NT2/D1 (cell line): ENCODE data around the gene OPCML.

ENCODE experiments used
- SUZ12 ChIP-seq: IDR thresholded peaks from 2 replicates; pipeline ENCODE4 v1.6.1; 2011; ENCODE audit not compliant: insufficient read length, insufficient read depth; ENCODE audit errors: extremely low read depth
- YY1 ChIP-seq: IDR thresholded peaks from 2 replicates; pipeline ENCODE4 v1.6.1; 2011; ENCODE audit not compliant: insufficient read length, insufficient read depth
- ZNF274 ChIP-seq: IDR thresholded peaks from 2 replicates; pipeline ENCODE4 v1.6.1; 2011; ENCODE audit warnings: mild to moderate bottlenecking, low read depth, low read length

DNA sequence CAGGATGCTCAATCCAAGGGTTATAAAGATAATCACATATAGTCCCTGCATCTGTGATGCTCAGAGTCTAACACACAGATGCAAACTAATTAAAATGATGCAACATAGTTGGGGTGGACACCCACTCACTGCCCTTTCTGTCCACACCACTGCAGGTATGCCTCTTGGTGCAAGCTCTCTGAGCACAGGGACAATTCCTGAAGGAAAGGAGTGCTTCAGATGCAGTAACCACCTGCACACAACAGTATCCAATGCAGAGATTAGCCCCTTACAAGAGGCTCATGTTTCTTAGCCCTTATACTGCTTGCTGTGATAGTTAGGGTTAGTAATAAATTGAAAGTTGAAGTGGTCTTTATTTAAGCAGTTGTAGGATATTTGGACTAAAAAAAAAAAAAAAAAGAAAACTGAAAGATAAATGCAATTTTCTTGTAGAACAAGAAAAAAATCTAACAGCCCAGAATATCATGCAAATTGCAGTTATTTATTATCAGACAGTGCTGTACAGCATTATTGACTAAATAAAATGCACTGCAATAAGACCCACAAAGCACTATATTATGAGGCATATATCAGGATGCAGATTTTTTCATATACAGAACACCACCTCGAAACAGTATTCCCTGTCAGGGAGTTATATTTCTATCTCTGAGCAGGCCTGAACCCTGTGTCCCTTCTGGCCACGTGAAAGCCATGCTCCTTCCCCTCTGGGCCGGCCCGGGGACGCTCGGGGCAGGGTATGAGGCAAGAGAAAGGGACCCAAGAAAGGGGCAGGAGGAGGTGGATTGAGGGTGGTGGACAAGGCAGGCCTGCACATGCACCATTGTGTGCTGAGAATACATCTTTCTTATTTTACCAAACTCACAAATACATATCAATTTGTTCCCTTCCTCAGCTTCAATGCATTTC is 260.2 kb downstream of the OPCML start:
- TF ChIP-seq SUZ12, result no peak
- no peak for TF ChIP-seq ZNF274
- no peak for TF ChIP-seq YY1
